Measurements from ENCODE around the gene ALB. TPM values are rescaled to one million over a fixed set of nuclear protein-coding genes. Genes with fewer than 3 reads are reported as not detected.

The ALB gene
- total and polyA plus RNA-seq, 2 of the 8 experiments (the other 6 are each of a cell fraction or from before 2014, with no cell fraction given) = 0.12 TPM; not detected in 1

- H3K27ac ChIP-seq (ENCODE audit: low read depth, low read length) = no peak overlapping the region
- DNase-seq (ENCODE audit: low read depth in 1 of 2, low spot score in 2 of 2) (no peak), FAIRE-seq (no peak)
- H3K4me3 ChIP-seq (ENCODE audit: extremely low read depth in 1 of 4, insufficient read depth in 2 of 4, low read depth in 3 of 4, low read length in 4 of 4) = no peak overlapping the region
- no peak overlapping the region for H2BK120ac ChIP-seq (replicated peaks; ENCODE audit: low read depth, low read length)
- no peaks in the 10 kb centered on the region for H3K79me1 ChIP-seq (ENCODE audit: low read depth, low read length)
- H3K9me3 ChIP-seq (ENCODE audit: insufficient read depth in 2 of 2, low read depth in 1 of 2, low read length in 1 of 2) = no peaks in the 10 kb centered on the region
- H3K79me2 ChIP-seq (ENCODE audit: control insufficient read depth in 1 of 2, insufficient read depth in 2 of 2, low read length in 2 of 2) = no peaks in the 10 kb centered on the region
- no peak overlapping the region for H4K8ac ChIP-seq (ENCODE audit: extremely low read depth, insufficient read depth, low read length)
- no peak overlapping the region for H3K9ac ChIP-seq (replicated peaks in 1 of 4; ENCODE audit: extremely low read depth in 1 of 4, low read depth in 3 of 4, low read length in 3 of 4)
- H3K18ac ChIP-seq (ENCODE audit: extremely low read depth, low read length) = no peak overlapping the region
- H3K14ac ChIP-seq (ENCODE audit: insufficient read length) = no peak overlapping the region
- H4K91ac ChIP-seq (replicated peaks; ENCODE audit: insufficient read length, low read length) = no peak overlapping the region
- no peak overlapping the region for H4K5ac ChIP-seq (ENCODE audit: insufficient read length, low read depth, low read length)
- 97% methylated on average over 2 of the region's 2 CpGs; no CpG with 5 or more reads in 1 of the 2 experiments for WGBS, 2 experiments (ENCODE audit: extremely low coverage in 1 of 2, insufficient coverage in 1 of 2, insufficient read length in 1 of 2, insufficient replicate concordance in 2 of 2, low coverage in 1 of 2, low lambda C conversion rate in 2 of 2, missing lambda C conversion rate in 1 of 2)
- H4K20me1 ChIP-seq (replicated peaks in 1 of 2; ENCODE audit: control insufficient read depth in 1 of 2, insufficient read depth in 2 of 2, low read length in 2 of 2) = no peaks in the 10 kb centered on the region
- H3K4me1 ChIP-seq (replicated peaks in 1 of 4; ENCODE audit: control insufficient read depth in 3 of 4, insufficient read depth in 4 of 4, low read length in 3 of 4) = peaks cover 0 to 4% (median 0%) of the 10 kb centered on the region in 4 experiments; a peak in 3 of 7 replicates
- no peak overlapping the region for H2BK12ac ChIP-seq (ENCODE audit: low read depth, low read length)
- H2BK20ac ChIP-seq (ENCODE audit: low read length) = no peak overlapping the region
- no peak overlapping the region for H2BK15ac ChIP-seq (ENCODE audit: low read length)
- no peaks in the 10 kb centered on the region for H3K23me2 ChIP-seq (ENCODE audit: low read depth, low read length)
- H3K56ac ChIP-seq (replicated peaks; ENCODE audit: insufficient read length, low read depth, low read length) = no peak overlapping the region
- H3K23ac ChIP-seq (ENCODE audit: insufficient read length) = no peak overlapping the region
- H3K4me2 ChIP-seq (ENCODE audit: insufficient read depth in 1 of 2, low read depth in 2 of 2, low read length in 2 of 2) = no peak overlapping the region
- CTCF ChIA-PET (ENCODE audit: partially characterized antibody) = interaction anchor here (1.4 to 3.0 kb wide), 3 partner anchors 13 to 79 kb away, joined by 5 to 20 read pairs (median 11); partner anchors contain the start of gene AFP
- H2AFZ ChIP-seq (ENCODE audit: low read length) = no peak overlapping the region
- no peaks in the 10 kb centered on the region for H3K27me3 ChIP-seq (replicated peaks in 1 of 4; ENCODE audit: control insufficient read depth in 3 of 4, extremely low read depth in 1 of 4, insufficient read depth in 3 of 4, low read length in 3 of 4)
- no peak overlapping the region for H3K4ac ChIP-seq (replicated peaks; ENCODE audit: insufficient read length, low read depth, low read length)
- no peaks in the 10 kb centered on the region for H3K36me3 ChIP-seq (ENCODE audit: control insufficient read depth in 2 of 4, insufficient read depth in 4 of 4, low read length in 3 of 4)
- TF ChIP-seq YY1 (IDR thresholded peaks at IDR 0.05; ENCODE audit: low read depth, low read length) (no peak), CTCF (IDR thresholded peaks at IDR 0.05; ENCODE audit: control extremely low read depth in 1 of 3, insufficient read depth in 1 of 3, low read depth in 1 of 3, low read length in 3 of 3) (no peak), ASH2L (IDR thresholded peaks at IDR 0.05; ENCODE audit: low read length) (no peak), SP4 (IDR thresholded peaks at IDR 0.05; ENCODE audit: low read length) (no peak), RAD21 (IDR thresholded peaks at IDR 0.05 in 1 of 2, conservative IDR thresholded peaks at IDR 0.05 in 1 of 2; ENCODE audit: low read depth in 2 of 2, low read length in 2 of 2) (no peak)
- TF ChIP-seq, protein P1, sequence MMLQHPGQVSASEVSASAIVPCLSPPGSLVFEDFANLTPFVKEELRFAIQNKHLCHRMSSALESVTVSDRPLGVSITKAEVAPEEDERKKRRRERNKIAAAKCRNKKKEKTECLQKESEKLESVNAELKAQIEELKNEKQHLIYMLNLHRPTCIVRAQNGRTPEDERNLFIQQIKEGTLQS (IDR thresholded peaks at IDR 0.05; ENCODE audit: insufficient read depth, low read depth, low read length) = no peak
- H2BK5ac ChIP-seq (ENCODE audit: low read depth, low read length) = no peak overlapping the region
- no peak overlapping the region for H2AK5ac ChIP-seq (ENCODE audit: low read depth, low read length)
- POLR2A ChIA-PET (ENCODE audit: partially characterized antibody) = no interaction called here
These were observed 16.5 kb downstream of the ALB start for GRCh38 chr4:73420615-73421014.

All from H1 (cell line).